H9 (cell line): ENCODE results near the gene CALCR. TPM values are rescaled to one million over a fixed set of nuclear protein-coding genes. Genes with fewer than 3 reads are reported as not detected.

ENCODE experiments used
- DNase-seq: peaks from one replicate; pipeline ENCODE4 v3.0.0-alpha.2; 2017
- H2AFZ ChIP-seq: one replicate; pipeline ENCODE4 v1.6.1; 2013; ENCODE audit warnings: mild to moderate bottlenecking, low read length, control low read depth, moderate library complexity
- H2AK5ac ChIP-seq: 2 replicates; pipeline ENCODE4 v1.6.1; 2013; ENCODE audit warnings: low read length, control low read depth, mixed read lengths; ENCODE audit not compliant: insufficient read length
- H2BK120ac ChIP-seq: one replicate; pipeline ENCODE4 v1.6.1; 2013; ENCODE audit warnings: low read depth, mild to moderate bottlenecking, low read length, control low read depth, inconsistent platforms; ENCODE audit not compliant: poor library complexity, severe bottlenecking
- H2BK12ac ChIP-seq: 2 replicates; pipeline ENCODE4 v1.6.1; 2013; ENCODE audit warnings: low read length, control low read depth, mixed read lengths, low read depth; ENCODE audit not compliant: insufficient read length
- H2BK15ac ChIP-seq: 2 replicates; pipeline ENCODE4 v1.6.1; 2013; ENCODE audit warnings: low read depth, low read length, control low read depth
- H2BK20ac ChIP-seq: one replicate; pipeline ENCODE4 v1.6.1; 2013; ENCODE audit warnings: low read depth, mild to moderate bottlenecking, low read length, control low read depth, inconsistent platforms; ENCODE audit not compliant: poor library complexity, severe bottlenecking
- H2BK5ac ChIP-seq: 2 replicates; pipeline ENCODE4 v1.6.1; 2013; ENCODE audit warnings: low read length, control low read depth, mixed read lengths; ENCODE audit not compliant: insufficient read length
- H3K14ac ChIP-seq: 2 replicates; pipeline ENCODE4 v1.6.1; 2013; ENCODE audit warnings: low read length, control low read depth; ENCODE audit not compliant: insufficient read depth
- H3K18ac ChIP-seq: 2 replicates; pipeline ENCODE4 v1.6.1; 2013; ENCODE audit warnings: low read depth, mild to moderate bottlenecking, mixed read lengths, low read length, control low read depth; ENCODE audit not compliant: insufficient read length
- H3K23ac ChIP-seq: 2 replicates; pipeline ENCODE4 v1.6.1; 2013; ENCODE audit warnings: low read length, control low read depth, mixed read lengths, low read depth; ENCODE audit not compliant: insufficient read length
- H3K23me2 ChIP-seq: 2 replicates; pipeline ENCODE4 v1.6.1; 2013; ENCODE audit warnings: low read depth, mild to moderate bottlenecking, mixed read lengths, low read length, control low read depth; ENCODE audit not compliant: insufficient read length, poor library complexity, severe bottlenecking
- H3K27ac ChIP-seq: 2 replicates; pipeline ENCODE4 v1.5.1; 2013; ENCODE audit warnings: low read length, control low read depth, mixed read lengths, low read depth; ENCODE audit not compliant: insufficient read length
- H3K27me3 ChIP-seq: 2 replicates; pipeline ENCODE4 v1.6.1; 2013; ENCODE audit warnings: low read length, control low read depth, inconsistent platforms; ENCODE audit not compliant: insufficient read depth
- H3K4ac ChIP-seq: 2 replicates; pipeline ENCODE4 v1.6.1; 2013; ENCODE audit warnings: low read depth, mild to moderate bottlenecking, control low read depth, inconsistent platforms, low read length, moderate library complexity
- H3K4me1 ChIP-seq: 2 replicates; pipeline ENCODE4 v1.6.1; 2013; ENCODE audit warnings: low read length, control low read depth, inconsistent platforms; ENCODE audit not compliant: insufficient read depth
- H3K4me2 ChIP-seq: 2 replicates; pipeline ENCODE4 v1.6.1; 2013; ENCODE audit warnings: low read length, control low read depth, mixed read lengths; ENCODE audit not compliant: insufficient read length, insufficient read depth
- H3K56ac ChIP-seq: 2 replicates; pipeline ENCODE4 v1.6.1; 2013; ENCODE audit warnings: low read depth, mild to moderate bottlenecking, mixed read lengths, low read length, control low read depth; ENCODE audit not compliant: insufficient read length
- H3K79me1 ChIP-seq: 2 replicates; pipeline ENCODE4 v1.6.1; 2013; ENCODE audit warnings: low read depth, mild to moderate bottlenecking, moderate library complexity, low read length, control low read depth, inconsistent platforms; ENCODE audit not compliant: insufficient read depth, poor library complexity, severe bottlenecking
- H3K79me2 ChIP-seq: 2 replicates; pipeline ENCODE4 v1.6.1; 2013; ENCODE audit warnings: low read length, control low read depth, inconsistent platforms; ENCODE audit not compliant: insufficient read depth
- H3K9ac ChIP-seq: 2 replicates; pipeline ENCODE4 v1.6.1; 2013; ENCODE audit warnings: low read length, control low read depth, mixed read lengths; ENCODE audit not compliant: insufficient read length; ENCODE audit errors: extremely low read depth
- H3K9me3 ChIP-seq: one replicate; pipeline ENCODE4 v1.6.1; 2013; ENCODE audit warnings: low read depth, low read length, inconsistent platforms; ENCODE audit not compliant: control insufficient read depth
- H3T11ph ChIP-seq: one replicate; pipeline ENCODE4 v1.6.1; 2013; ENCODE audit warnings: mild to moderate bottlenecking, low read length, control low read depth, inconsistent platforms
- H4K20me1 ChIP-seq: one replicate; pipeline ENCODE4 v1.6.1; 2013; ENCODE audit not compliant: control insufficient read depth, insufficient read length, insufficient read depth
- H4K5ac ChIP-seq: 2 replicates; pipeline ENCODE4 v1.6.1; 2013; ENCODE audit warnings: low read depth, mild to moderate bottlenecking, mixed read lengths, low read length, control low read depth; ENCODE audit not compliant: insufficient read length
- H4K8ac ChIP-seq: replicated peaks from 2 replicates; pipeline ENCODE4 v1.6.1; 2013; ENCODE audit warnings: low read length, control low read depth, mixed read lengths, low read depth; ENCODE audit not compliant: insufficient read length
- H4K91ac ChIP-seq: 2 replicates; pipeline ENCODE4 v1.6.1; 2013; ENCODE audit warnings: low read depth, mild to moderate bottlenecking, moderate library complexity, mixed read lengths, low read length, control low read depth; ENCODE audit not compliant: insufficient read length
- H3K27ac Mint-ChIP-seq, 3 experiments: 2 replicates in 2 of 3; 3 replicates in 1 of 3; pipeline ENCODE4 v1.8.0; 2020 to 2021; ENCODE audit warnings: mixed read lengths in 3 of 3, mild to moderate bottlenecking in 1 of 3, moderate library complexity in 1 of 3
- H3K27me3 Mint-ChIP-seq: 2 replicates; pipeline ENCODE4 v1.8.0; 2021; ENCODE audit warnings: low read depth, mild to moderate bottlenecking, moderate library complexity, mixed read lengths
- H3K36me3 Mint-ChIP-seq, 3 experiments: 2 replicates in 2 of 3; 3 replicates in 1 of 3; pipeline ENCODE4 v1.8.0; 2020 to 2021; ENCODE audit warnings: low read depth in 3 of 3, mixed read lengths in 3 of 3; ENCODE audit not compliant: insufficient read depth in 1 of 3
- H3K4me1 Mint-ChIP-seq, 2 experiments: 2 replicates each; pipeline ENCODE4 v1.8.0; 2020; ENCODE audit warnings: mixed read lengths in 2 of 2
- H3K4me3 Mint-ChIP-seq, 2 experiments: 2 replicates in 1 of 2; 3 replicates in 1 of 2; pipeline ENCODE4 v1.8.0; 2020 to 2021; ENCODE audit warnings: mild to moderate bottlenecking in 2 of 2, mixed read lengths in 2 of 2, moderate library complexity in 1 of 2
- H3K9me3 Mint-ChIP-seq, 2 experiments: 2 replicates in 1 of 2; 3 replicates in 1 of 2; pipeline ENCODE4 v1.8.0; 2020; ENCODE audit warnings: mild to moderate bottlenecking in 2 of 2, mixed read lengths in 2 of 2, moderate library complexity in 1 of 2
- CTCF ChIP-seq: fragments of 200-600 bp; sonication (generic); conservative IDR thresholded peaks from 3 replicates; pipeline ENCODE4 v1.8.0; 2021; ENCODE audit warnings: antibody characterized with exemption, mild to moderate bottlenecking
- WGBS: extraction: QIAGEN DNeasy Blood & Tissue Kit; methylation state at CpG from one replicate; pipeline ENCODE4 v1.1.7; 2013; ENCODE audit warnings: missing lambda C conversion rate, low lambda C conversion rate, mixed read lengths; ENCODE audit not compliant: insufficient read length; ENCODE audit errors: extremely low coverage; 5-methylcytosine and 5-hydroxymethylcytosine counted together
- total RNA-seq: library from RNA; stranded (reverse); gene quantifications from 2 replicates; pipeline ENCODE4 v1.2.1, GENCODE V29; 2021

Gene CALCR
- total RNA-seq, 1 experiment from 2014 or later, result 0.52 TPM

GRCh38 chr7:93426155-93426696 is 148.3 kb downstream of the CALCR start:
- Histone ChIP-seq H3K27me3 (no peaks in the 10 kb centered on the region), H3K18ac (no peak overlapping the region), H2BK5ac (no peak overlapping the region), H2BK20ac (no peak overlapping the region), H2AK5ac (no peak overlapping the region), H3T11ph (no peak overlapping the region), H3K4ac (no peak overlapping the region), H3K9me3 (no peaks in the 10 kb centered on the region), H3K79me1 (no peaks in the 10 kb centered on the region), H3K9ac (no peak overlapping the region), H3K56ac (no peak overlapping the region), H4K5ac (no peak overlapping the region), H3K79me2 (no peaks in the 10 kb centered on the region), H3K23me2 (no peaks in the 10 kb centered on the region), H4K8ac (no peak overlapping the region), H2BK12ac (no peak overlapping the region), H3K4me2 (no peak overlapping the region), H3K23ac (no peak overlapping the region), H4K91ac (no peak overlapping the region), H2AFZ (no peak overlapping the region), H3K14ac (no peak overlapping the region), H3K27ac (no peak overlapping the region), H2BK120ac (no peak overlapping the region), H4K20me1 (no peaks in the 10 kb centered on the region), H3K4me1 (0 out of 2 replicates have a peak, but pooled peaks cover 2% of the 10 kb centered on the region), H2BK15ac (no peak overlapping the region)
- DNase-seq, result no peak
- WGBS, result no CpG with 5 or more reads among the region's 15 CpGs
- Mint-ChIP-seq H3K27me3 (no peaks in the 10 kb centered on the region), H3K9me3 (peaks cover 0 to 3% of the 10 kb centered on the region in 2 experiments; a peak in 1 of 5 replicates), H3K4me3 (no peak overlapping the region), H3K27ac (0 out of 7 replicates have a peak overlapping the region, but pooled peaks of 1 of the 3 experiments have one; percentile 18), H3K4me1 (peaks cover 12 to 13% of the 10 kb centered on the region in 2 experiments; a peak in 3 of 4 replicates), H3K36me3 (peaks cover 0 to 7% (median 0%) of the 10 kb centered on the region in 3 experiments; a peak in 2 of 7 replicates)
- no peak for TF ChIP-seq CTCF
